ENCODE measurements around the gene CPNE7. TPM values are rescaled to one million over a fixed set of nuclear protein-coding genes. Genes with fewer than 3 reads are reported as not detected.
A peak's percentile ranks its signal among the peaks of the same experiment; 100 is the strongest.

CPNE7 gene
- total and polyA plus RNA-seq, 9 of the 15 experiments (the other 6 are each of a cell fraction or from before 2014, with no cell fraction given), result 0.30 to 73.4 (median 32.7) TPM

DNA sequence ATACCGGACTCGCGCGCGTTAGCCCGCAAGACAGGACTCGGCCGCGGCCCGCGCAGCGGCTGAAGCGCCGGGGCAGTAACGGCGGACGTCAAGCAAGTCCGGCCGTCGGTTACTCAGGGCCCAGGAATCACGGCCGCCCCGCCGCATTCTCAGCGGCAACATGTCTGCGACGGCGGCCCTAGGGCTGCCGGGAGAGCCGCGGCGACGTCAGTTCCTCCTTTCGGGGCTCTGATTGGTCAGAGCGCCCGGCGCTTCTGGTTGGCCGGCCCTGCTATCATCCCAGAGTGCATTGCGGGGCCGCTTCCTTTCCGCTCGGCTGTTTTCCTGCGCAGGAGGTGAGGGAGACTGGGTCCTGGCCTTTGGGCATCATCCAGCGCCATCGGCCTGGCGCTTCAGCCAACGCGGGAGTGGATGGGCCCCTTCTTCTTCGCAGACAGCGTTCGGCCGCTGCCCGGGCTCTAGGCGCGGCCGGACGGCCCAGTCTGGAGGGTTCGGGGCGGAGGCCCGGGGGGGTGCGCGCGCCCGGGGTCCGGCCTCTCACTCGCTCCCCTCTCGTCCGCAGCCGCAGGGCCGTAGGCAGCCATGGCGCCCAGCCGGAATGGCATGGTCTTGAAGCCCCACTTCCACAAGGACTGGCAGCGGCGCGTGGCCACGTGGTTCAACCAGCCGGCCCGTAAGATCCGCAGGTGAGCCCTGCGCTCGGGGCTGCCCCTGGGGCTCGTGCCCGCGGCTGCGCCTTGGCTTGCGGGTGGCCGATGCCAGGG lies 15.0 kb upstream of the CPNE7 start, which contains the start of gene RPL13 (continued):
- TF ChIP-seq TAF9B (IDR thresholded peaks at IDR 0.05; ENCODE audit: partially characterized antibody), result peak; percentile 99
- peak; percentile 97 for TF ChIP-seq POLR2H (tag; IDR thresholded peaks at IDR 0.05; ENCODE audit: low read depth)
- TF ChIP-seq ZNF431 (CRISPR knock-in tag; IDR thresholded peaks at IDR 0.05), result no peak
- peak; percentile 15; the same call in 1 of the 2 replicates for TF ChIP-seq ILF3 (IDR thresholded peaks at IDR 0.05; ENCODE audit: borderline replicate concordance)
- no peak for TF ChIP-seq SMC3 (conservative IDR thresholded peaks at IDR 0.05; ENCODE audit: insufficient read depth, low read depth, low read length)
- no peak for TF ChIP-seq THRAP3 (IDR thresholded peaks at IDR 0.05; ENCODE audit: borderline replicate concordance)
- no peak for TF ChIP-seq ZNF23 (CRISPR knock-in tag; IDR thresholded peaks at IDR 0.05)
- no peak for TF ChIP-seq SRSF7 (optimal IDR thresholded peaks at IDR 0.05; ENCODE audit: low read depth, low read length)
- TF ChIP-seq TOE1 (IDR thresholded peaks at IDR 0.05; ENCODE audit: borderline replicate concordance), result peak; percentile 53; the same call in 1 of the 2 replicates
- TF ChIP-seq TOE1 (CRISPR knock-in tag; IDR thresholded peaks at IDR 0.05; ENCODE audit: borderline replicate concordance, low read depth), result no peak
- TF ChIP-seq, protein P1, sequence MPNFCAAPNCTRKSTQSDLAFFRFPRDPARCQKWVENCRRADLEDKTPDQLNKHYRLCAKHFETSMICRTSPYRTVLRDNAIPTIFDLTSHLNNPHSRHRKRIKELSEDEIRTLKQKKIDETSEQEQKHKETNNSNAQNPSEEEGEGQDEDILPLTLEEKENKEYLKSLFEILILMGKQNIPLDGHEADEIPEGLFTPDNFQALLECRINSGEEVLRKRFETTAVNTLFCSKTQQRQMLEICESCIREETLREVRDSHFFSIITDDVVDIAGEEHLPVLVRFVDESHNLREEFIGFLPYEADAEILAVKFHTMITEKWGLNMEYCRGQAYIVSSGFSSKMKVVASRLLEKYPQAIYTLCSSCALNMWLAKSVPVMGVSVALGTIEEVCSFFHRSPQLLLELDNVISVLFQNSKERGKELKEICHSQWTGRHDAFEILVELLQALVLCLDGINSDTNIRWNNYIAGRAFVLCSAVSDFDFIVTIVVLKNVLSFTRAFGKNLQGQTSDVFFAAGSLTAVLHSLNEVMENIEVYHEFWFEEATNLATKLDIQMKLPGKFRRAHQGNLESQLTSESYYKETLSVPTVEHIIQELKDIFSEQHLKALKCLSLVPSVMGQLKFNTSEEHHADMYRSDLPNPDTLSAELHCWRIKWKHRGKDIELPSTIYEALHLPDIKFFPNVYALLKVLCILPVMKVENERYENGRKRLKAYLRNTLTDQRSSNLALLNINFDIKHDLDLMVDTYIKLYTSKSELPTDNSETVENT (CRISPR knock-in tag; IDR thresholded peaks at IDR 0.05), result peak; percentile 91
- no peak for TF ChIP-seq DNMT1 (IDR thresholded peaks at IDR 0.05)
- TF ChIP-seq, protein P2, sequence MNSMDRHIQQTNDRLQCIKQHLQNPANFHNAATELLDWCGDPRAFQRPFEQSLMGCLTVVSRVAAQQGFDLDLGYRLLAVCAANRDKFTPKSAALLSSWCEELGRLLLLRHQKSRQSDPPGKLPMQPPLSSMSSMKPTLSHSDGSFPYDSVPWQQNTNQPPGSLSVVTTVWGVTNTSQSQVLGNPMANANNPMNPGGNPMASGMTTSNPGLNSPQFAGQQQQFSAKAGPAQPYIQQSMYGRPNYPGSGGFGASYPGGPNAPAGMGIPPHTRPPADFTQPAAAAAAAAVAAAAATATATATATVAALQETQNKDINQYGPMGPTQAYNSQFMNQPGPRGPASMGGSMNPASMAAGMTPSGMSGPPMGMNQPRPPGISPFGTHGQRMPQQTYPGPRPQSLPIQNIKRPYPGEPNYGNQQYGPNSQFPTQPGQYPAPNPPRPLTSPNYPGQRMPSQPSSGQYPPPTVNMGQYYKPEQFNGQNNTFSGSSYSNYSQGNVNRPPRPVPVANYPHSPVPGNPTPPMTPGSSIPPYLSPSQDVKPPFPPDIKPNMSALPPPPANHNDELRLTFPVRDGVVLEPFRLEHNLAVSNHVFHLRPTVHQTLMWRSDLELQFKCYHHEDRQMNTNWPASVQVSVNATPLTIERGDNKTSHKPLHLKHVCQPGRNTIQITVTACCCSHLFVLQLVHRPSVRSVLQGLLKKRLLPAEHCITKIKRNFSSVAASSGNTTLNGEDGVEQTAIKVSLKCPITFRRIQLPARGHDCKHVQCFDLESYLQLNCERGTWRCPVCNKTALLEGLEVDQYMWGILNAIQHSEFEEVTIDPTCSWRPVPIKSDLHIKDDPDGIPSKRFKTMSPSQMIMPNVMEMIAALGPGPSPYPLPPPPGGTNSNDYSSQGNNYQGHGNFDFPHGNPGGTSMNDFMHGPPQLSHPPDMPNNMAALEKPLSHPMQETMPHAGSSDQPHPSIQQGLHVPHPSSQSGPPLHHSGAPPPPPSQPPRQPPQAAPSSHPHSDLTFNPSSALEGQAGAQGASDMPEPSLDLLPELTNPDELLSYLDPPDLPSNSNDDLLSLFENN (IDR thresholded peaks at IDR 0.05; ENCODE audit: low read depth in 2 of 2, low read length in 2 of 2), result peak in 1 of 2 experiments; percentile 80; a peak in 2 of 4 replicates
- no peak for TF ChIP-seq FOXJ3 (CRISPR knock-in tag; IDR thresholded peaks at IDR 0.05)
- TF ChIP-seq ILK (tag; IDR thresholded peaks at IDR 0.05; ENCODE audit: borderline replicate concordance, low read depth), result no peak
- no peak for TF ChIP-seq FUS (optimal IDR thresholded peaks at IDR 0.05; ENCODE audit: low read depth, low read length)
- TF ChIP-seq TARDBP (IDR thresholded peaks at IDR 0.05), result no peak
- TF ChIP-seq, protein P3, sequence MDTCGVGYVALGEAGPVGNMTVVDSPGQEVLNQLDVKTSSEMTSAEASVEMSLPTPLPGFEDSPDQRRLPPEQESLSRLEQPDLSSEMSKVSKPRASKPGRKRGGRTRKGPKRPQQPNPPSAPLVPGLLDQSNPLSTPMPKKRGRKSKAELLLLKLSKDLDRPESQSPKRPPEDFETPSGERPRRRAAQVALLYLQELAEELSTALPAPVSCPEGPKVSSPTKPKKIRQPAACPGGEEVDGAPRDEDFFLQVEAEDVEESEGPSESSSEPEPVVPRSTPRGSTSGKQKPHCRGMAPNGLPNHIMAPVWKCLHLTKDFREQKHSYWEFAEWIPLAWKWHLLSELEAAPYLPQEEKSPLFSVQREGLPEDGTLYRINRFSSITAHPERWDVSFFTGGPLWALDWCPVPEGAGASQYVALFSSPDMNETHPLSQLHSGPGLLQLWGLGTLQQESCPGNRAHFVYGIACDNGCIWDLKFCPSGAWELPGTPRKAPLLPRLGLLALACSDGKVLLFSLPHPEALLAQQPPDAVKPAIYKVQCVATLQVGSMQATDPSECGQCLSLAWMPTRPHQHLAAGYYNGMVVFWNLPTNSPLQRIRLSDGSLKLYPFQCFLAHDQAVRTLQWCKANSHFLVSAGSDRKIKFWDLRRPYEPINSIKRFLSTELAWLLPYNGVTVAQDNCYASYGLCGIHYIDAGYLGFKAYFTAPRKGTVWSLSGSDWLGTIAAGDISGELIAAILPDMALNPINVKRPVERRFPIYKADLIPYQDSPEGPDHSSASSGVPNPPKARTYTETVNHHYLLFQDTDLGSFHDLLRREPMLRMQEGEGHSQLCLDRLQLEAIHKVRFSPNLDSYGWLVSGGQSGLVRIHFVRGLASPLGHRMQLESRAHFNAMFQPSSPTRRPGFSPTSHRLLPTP (IDR thresholded peaks at IDR 0.05; ENCODE audit: borderline replicate concordance, extremely low read depth, insufficient read length), result no peak
- peak; percentile 16 for TF ChIP-seq CHD2 (IDR thresholded peaks at IDR 0.05; ENCODE audit: low read depth, low read length)

All from K562 (cell line).